Measurements from ENCODE around the gene GRID1.
"Not testable (repeated sequence)": the region's sequence is repeated elsewhere in the genome, so short reads cannot be mapped to it uniquely, and the experiment has no call there.

Gene GRID1

GRCh38 chr10:86048973-86049372 is 317.6 kb downstream of the GRID1 start:
- no peak for DNase-seq

- DNase-seq, result no peak
These were observed 318.0 kb downstream of the GRID1 start for GRCh38 chr10:86048571-86048970.

DNA sequence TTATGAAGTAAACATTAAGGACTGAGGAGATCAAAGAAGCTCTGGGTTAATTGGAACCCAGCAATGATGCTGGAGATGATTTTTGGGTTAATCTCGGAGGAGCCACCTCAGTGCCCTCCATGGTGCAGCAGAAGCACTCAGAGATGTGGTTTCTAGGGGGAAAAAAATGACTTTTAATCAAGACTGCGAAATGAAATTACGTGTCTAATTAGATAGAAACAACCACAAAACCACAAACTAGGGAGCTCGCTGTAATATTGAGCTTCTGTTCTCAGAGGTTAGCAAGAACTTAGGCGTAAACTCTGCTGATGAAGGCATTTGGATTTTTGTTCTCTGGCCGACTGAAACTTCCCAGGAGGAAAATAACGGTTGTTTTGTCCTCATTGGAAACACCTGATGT is 319.0 kb downstream of the GRID1 start:
- no peak for DNase-seq

DNA sequence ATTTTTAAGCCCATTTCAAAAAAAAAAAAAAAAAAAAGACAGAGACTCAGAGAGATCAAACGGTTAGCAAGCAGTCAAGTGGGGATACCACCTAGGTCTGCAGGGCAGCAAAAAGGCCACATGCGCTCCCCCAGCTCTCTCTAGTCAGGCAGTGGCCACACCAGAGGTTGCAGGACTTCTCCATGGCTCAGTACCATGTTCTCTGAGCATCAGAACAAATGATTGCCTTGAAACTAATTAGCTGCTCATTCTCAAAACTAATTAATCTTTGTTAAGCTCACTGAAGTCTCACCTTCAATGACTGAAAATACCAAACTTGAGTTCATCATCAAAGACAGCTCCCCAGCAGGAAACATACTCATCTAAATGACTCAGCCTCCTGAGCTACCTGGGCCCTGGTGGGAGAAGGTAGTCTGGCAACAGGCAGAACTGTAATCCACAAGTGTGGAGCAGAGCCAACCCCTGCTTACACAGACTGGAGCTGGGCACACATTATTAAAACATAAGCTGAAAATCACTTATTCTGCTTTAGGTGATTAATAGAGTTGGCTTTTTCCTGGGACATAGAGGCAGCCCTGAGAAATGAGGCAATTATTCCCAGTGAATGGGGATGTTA is 319.6 kb downstream of the GRID1 start:
- no peak for DNase-seq

DNA sequence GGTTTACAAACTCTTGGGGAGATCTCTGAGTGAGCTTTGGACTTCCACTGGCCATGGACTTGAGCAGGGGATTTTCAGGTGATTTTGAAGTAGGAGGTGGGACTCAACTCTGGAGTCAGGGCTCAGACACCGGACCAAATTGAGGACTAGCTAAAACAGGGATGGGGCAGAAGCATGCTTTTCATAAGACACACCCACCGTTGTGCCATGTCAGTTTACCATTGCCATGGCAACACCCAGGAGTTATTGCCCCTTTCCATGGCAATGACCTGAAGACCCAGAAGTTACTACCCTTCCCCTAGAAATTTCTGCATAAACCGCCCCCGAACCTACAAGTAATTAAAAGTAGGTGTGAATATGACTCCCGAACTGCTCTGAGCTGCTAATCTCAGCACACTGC is 320.7 kb downstream of the GRID1 start:
- DNase-seq, result no peak

GRCh38 chr10:86044029-86044428 is 322.6 kb downstream of the GRID1 start:
- DNase-seq, result no peak

- DNase-seq, result no peak
These were observed 323.4 kb downstream of the GRID1 start for GRCh38 chr10:86043236-86043635.

GRCh38 chr10:86042161-86042560 is 324.4 kb downstream of the GRID1 start:
- DNase-seq, result no peak

- DNase-seq, result no peak
These were observed 325.5 kb downstream of the GRID1 start for GRCh38 chr10:86041116-86041515.

DNA sequence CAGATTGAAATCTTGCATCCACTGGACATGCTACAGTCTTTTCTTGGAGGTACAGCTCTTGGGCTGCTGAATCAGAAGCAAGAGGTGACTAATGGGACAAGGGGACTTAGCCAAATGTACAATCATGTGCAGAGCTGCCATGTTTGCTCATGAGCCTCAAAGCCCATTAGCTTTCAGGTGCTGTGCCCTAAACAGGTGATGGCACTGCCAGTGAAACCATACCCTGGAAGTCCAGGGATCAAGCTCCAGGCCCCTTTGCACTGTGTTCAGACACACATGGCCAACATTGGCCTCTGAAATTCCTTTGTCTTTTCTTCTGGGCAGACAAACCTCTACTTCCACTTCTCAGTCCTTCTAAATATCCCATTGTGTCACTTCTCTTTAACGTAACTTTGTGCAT is 328.2 kb downstream of the GRID1 start:
- no peak for DNase-seq

- no peak for DNase-seq
These were observed 329.5 kb downstream of the GRID1 start for GRCh38 chr10:86037096-86037495.

DNA sequence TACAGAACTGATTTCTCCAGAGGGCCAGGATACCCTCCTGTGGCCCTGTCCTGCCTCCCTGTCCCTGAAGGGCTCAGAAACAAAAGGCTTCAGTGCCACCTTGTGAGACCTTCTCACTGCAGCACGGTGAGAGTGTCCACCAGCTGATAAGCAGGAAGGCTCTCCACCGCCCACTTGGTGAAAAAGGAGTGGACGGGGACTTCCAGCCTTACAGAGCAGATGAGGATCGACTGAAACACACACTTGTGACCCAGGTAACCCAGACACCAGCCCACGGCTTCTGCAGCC is 330.1 kb downstream of the GRID1 start:
- DNase-seq, result no peak

GRCh38 chr10:86035791-86036543 is 330.6 kb downstream of the GRID1 start:
- no peak for DNase-seq

DNA sequence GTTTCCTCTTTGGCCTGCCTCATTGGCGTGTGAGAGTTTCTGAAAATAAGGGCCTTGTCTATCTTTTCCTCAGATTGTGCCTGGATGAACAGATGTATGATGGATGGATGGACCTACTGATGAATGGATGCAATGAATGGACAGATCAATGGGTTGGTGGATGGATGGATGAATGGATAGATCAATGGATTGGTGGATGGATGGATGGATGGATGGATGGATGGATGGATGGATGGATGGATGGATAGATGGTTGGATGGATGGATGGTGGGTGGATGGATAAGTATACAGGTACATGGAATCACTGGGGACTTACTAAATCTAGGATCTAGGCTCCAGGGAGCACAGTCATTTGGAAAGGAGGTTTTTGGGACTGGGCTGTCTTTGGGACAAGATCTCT is 331.9 kb downstream of the GRID1 start:
- no peak for DNase-seq

DNA sequence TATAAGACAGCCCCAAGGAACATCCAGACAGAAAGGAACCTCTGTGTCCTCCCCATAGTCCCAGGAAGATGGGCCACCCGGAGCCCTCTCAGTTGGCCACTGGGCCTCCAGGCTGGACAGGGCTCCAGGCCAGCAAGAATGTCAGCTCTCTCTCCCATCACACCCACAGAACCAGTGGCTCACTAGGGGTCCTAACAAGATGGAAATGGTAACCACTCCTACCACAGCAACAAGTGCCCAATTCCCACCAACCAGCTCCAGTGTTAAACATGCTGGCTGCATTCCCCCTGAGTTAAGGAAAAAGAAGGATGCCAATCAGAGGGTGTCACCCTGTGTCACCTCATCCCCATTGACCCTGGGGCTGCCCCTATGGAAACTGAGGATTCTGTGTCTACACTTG is 333.0 kb downstream of the GRID1 start:
- DNase-seq, result no peak

DNA sequence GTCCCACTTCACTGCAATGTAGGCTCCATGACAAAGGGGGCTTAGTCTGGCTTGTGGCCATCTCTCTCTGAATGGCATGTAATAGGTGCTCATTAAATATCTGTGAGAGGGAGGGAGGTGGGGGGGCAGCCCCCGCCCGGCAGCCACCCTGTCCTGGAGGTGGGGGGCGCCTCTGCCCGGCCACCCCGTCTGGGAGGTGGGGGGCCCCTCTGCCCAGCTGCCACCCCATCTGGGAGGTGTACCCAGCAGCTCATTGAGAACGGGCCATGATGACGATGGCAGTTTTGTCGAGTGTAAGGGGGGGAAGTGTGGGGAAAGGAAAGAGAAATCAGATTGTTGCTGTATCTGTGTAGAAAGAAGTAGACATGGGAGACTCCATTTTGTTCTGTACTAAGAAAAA is 334.5 kb downstream of the GRID1 start:
- not testable (repeated sequence) for DNase-seq

DNA sequence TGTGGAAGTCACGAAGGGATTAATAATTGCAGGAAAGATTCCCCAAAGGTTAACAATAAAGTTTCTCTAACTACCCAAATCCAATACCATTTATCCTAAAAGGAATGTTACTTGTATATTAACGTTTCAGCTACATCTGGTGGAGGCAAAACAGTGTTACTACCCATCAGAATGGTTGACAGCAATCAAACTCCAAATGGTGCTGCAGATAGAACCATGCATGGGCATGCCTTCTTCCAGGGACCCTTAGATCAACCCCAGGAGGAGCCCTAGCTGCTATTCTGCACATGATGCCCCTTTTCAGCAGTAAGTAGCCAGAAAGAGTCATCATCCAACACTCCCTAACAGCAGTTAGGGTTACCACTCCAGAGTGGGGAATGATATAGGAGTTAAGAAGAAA is 336.3 kb downstream of the GRID1 start:
- no peak for DNase-seq

GRCh38 chr10:86027346-86027745 is 339.2 kb downstream of the GRID1 start:
- DNase-seq, result no peak

GRCh38 chr10:86025509-86025908 is 341.1 kb downstream of the GRID1 start:
- no peak for DNase-seq

GRCh38 chr10:86024281-86025041 is 342.1 kb downstream of the GRID1 start:
- no peak for DNase-seq

- no peak for DNase-seq
These were observed 342.7 kb downstream of the GRID1 start for GRCh38 chr10:86023931-86024280.

DNA sequence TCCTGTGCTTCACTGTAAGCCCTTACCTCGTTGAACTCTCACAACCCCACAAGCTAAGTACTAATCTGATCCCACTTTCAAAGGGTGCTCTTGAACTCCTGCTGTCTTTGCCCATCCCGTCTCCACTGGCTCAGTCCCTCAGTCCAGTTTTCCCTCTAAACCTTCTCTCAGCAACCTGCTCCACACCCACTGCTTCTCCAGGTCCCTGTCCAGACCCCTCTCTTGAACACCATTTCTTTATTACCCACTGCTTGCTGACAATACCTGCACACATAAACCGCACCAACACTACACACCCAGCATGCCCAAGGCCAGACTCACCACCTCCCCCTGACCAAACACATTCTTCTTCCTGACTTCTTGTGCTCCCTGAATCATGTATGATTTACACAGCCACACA is 343.3 kb downstream of the GRID1 start:
- DNase-seq, result no peak

DNA sequence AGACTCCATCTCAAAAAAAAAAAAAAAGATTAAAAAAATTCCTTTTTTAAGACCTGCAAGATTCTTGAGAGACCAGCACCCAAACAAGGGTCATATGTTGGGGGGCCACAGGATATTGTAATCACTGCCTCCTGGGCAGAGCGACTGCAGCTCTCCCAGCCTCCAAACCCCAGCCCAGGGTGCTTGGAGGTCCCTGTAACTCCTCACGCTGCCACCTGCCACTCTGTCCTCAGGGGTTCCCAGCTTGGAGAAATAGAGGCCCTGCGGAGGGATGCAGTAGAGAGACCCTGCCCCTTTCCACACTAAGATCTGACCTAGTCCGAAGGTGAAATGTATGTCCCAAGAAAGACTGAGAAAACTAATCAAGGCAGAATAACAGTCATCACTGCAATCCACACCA is 343.7 kb downstream of the GRID1 start:
- DNase-seq, result no peak

GRCh38 chr10:86020134-86020533 is 346.5 kb downstream of the GRID1 start:
- no peak for DNase-seq

DNA sequence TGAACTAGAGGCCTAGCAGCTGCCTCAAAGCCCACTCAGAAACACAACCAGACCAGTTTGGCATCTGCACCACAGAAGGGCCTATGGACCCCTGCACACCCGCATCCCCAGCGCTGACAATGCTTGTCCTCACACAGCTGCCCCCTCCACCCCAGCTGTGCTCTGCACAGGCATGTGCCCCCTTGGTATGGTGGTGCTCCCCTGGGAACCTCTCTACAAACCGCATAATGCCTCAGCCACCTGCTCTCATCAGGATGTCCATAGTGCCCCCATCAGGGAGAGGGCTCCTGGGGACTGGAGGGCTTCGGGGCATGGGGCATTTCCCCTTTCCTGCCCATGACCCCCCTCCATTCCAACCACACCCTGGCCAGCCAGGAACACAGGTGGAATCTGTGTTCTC is 347.5 kb downstream of the GRID1 start:
- no peak for DNase-seq

Measured in retina (tissue), 1 donor.